Measurements from ENCODE around the gene GZMA. TPM values are rescaled to one million over a fixed set of nuclear protein-coding genes. Genes with fewer than 3 reads are reported as not detected.

Gene GZMA
- total RNA-seq, 1 experiment from 2014 or later: not detected

DNA sequence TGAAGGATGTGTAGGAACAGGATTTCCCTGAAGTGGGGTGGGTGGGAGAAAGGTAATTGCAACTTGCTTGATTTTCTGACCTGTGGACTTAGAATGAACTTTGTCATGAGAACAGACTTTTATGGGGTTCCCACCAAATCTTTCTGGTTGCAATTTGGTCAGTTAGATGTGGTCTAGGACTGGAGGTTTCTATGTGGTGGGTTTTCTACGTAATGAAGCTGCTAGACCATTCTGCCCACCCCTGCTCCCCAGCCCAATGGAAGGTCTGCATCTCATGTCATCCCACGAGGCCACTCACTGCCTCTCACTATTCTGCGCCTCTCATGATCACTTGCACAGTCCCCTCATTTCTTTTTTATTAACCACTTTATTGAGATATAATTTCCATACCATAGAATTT is 37.9 kb upstream of the GZMA start:
- no peak overlapping the region for H3T11ph ChIP-seq (ENCODE audit: low read length)
- H3K14ac ChIP-seq (ENCODE audit: insufficient read depth, low read length): no peak overlapping the region
- H3K4ac ChIP-seq (ENCODE audit: low read depth, low read length): no peak overlapping the region
- H3K23me2 ChIP-seq (ENCODE audit: insufficient read length, low read depth, low read length, poor library complexity, severe bottlenecking): no peaks in the 10 kb centered on the region
- Mint-ChIP-seq H3K27ac (no peak overlapping the region), H3K36me3 (ENCODE audit: insufficient read depth in 1 of 3, low read depth in 3 of 3) (peaks cover 0 to 6% (median 5%) of the 10 kb centered on the region in 3 experiments; a peak in 3 of 7 replicates), H3K4me3 (no peak overlapping the region), H3K9me3 (peaks cover 0 to 18% of the 10 kb centered on the region in 2 experiments; a peak in 4 of 5 replicates), H3K4me1 (no peaks in the 10 kb centered on the region), H3K27me3 (ENCODE audit: low read depth) (no peaks in the 10 kb centered on the region; the same call in 1 of the 2 replicates)
- no peak overlapping the region for H4K8ac ChIP-seq (replicated peaks; ENCODE audit: insufficient read length, low read depth, low read length)
- H3K27me3 ChIP-seq (ENCODE audit: insufficient read depth, low read length): no peaks in the 10 kb centered on the region
- H3K23ac ChIP-seq (ENCODE audit: insufficient read length, low read depth, low read length): no peak overlapping the region
- H2BK20ac ChIP-seq (ENCODE audit: low read depth, low read length, poor library complexity, severe bottlenecking): no peak overlapping the region
- DNase-seq: no peak
- H2AK5ac ChIP-seq (ENCODE audit: insufficient read length, low read length): no peak overlapping the region
- WGBS (ENCODE audit: extremely low coverage, insufficient read length, low lambda C conversion rate): no CpG with 5 or more reads among the region's 3 CpGs
- H4K20me1 ChIP-seq (ENCODE audit: control insufficient read depth, insufficient read depth, insufficient read length): no peaks in the 10 kb centered on the region
- H4K5ac ChIP-seq (ENCODE audit: insufficient read length, low read depth, low read length): no peak overlapping the region
- H2BK5ac ChIP-seq (ENCODE audit: insufficient read length, low read length): no peak overlapping the region
- no peak overlapping the region for H3K56ac ChIP-seq (ENCODE audit: insufficient read length, low read depth, low read length)
- H3K4me1 ChIP-seq (ENCODE audit: insufficient read depth, low read length): no peaks in the 10 kb centered on the region
- no peaks in the 10 kb centered on the region for H3K79me2 ChIP-seq (ENCODE audit: insufficient read depth, low read length)
- no peak overlapping the region for H2BK12ac ChIP-seq (ENCODE audit: insufficient read length, low read depth, low read length)
- H2BK120ac ChIP-seq (ENCODE audit: low read depth, low read length, poor library complexity, severe bottlenecking): no peak overlapping the region
- H4K91ac ChIP-seq (ENCODE audit: insufficient read length, low read depth, low read length): no peak overlapping the region
- H3K79me1 ChIP-seq (ENCODE audit: insufficient read depth, low read depth, low read length, poor library complexity, severe bottlenecking): no peaks in the 10 kb centered on the region
- no peak overlapping the region for H3K18ac ChIP-seq (ENCODE audit: insufficient read length, low read depth, low read length)
- H2BK15ac ChIP-seq (ENCODE audit: low read depth, low read length): no peak overlapping the region
- no peak overlapping the region for H3K9ac ChIP-seq (ENCODE audit: extremely low read depth, insufficient read length, low read length)
- no peaks in the 10 kb centered on the region for H3K9me3 ChIP-seq (ENCODE audit: control insufficient read depth, low read depth, low read length)
- H3K27ac ChIP-seq (ENCODE audit: insufficient read length, low read depth, low read length): no peak overlapping the region
- TF ChIP-seq, protein P1, sequence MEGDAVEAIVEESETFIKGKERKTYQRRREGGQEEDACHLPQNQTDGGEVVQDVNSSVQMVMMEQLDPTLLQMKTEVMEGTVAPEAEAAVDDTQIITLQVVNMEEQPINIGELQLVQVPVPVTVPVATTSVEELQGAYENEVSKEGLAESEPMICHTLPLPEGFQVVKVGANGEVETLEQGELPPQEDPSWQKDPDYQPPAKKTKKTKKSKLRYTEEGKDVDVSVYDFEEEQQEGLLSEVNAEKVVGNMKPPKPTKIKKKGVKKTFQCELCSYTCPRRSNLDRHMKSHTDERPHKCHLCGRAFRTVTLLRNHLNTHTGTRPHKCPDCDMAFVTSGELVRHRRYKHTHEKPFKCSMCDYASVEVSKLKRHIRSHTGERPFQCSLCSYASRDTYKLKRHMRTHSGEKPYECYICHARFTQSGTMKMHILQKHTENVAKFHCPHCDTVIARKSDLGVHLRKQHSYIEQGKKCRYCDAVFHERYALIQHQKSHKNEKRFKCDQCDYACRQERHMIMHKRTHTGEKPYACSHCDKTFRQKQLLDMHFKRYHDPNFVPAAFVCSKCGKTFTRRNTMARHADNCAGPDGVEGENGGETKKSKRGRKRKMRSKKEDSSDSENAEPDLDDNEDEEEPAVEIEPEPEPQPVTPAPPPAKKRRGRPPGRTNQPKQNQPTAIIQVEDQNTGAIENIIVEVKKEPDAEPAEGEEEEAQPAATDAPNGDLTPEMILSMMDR (conservative IDR thresholded peaks at IDR 0.05): no peak
- no peak overlapping the region for H3K4me2 ChIP-seq (ENCODE audit: insufficient read depth, insufficient read length, low read length)
- no peak overlapping the region for H2AFZ ChIP-seq (ENCODE audit: low read length)
